GM13976 (cell line): ENCODE data around the gene ATP8A1.
A peak's percentile ranks its signal among the peaks of the same experiment; 100 is the strongest.
"Not testable (repeated sequence)": the region's sequence is repeated elsewhere in the genome, so short reads cannot be mapped to it uniquely, and the experiment has no call there.

Source experiments
- DNase-seq: peaks from one replicate; pipeline ENCODE4 v3.0.0; 2012; ENCODE audit warnings: low spot score
- in situ Hi-C: fragments of 300-500 bp; cut with MboI; formaldehyde crosslinking; loops from one replicate; pipeline ENCODE4 v1.12.0; 2022; ENCODE audit warnings: low sequenced_read_pairs, mixed read lengths, inconsistent platforms; ENCODE audit not compliant: unreplicated experiment
- TF ChIP-seq, protein P1 (sequence below): IDR thresholded peaks from 2 replicates; pipeline ENCODE4 v1.5.1; 2012; ENCODE audit warnings: borderline replicate concordance, mild to moderate bottlenecking; ENCODE audit not compliant: insufficient read depth; ENCODE audit errors: extremely low read depth, missing control alignments, control extremely low read depth

The ATP8A1 gene

DNA sequence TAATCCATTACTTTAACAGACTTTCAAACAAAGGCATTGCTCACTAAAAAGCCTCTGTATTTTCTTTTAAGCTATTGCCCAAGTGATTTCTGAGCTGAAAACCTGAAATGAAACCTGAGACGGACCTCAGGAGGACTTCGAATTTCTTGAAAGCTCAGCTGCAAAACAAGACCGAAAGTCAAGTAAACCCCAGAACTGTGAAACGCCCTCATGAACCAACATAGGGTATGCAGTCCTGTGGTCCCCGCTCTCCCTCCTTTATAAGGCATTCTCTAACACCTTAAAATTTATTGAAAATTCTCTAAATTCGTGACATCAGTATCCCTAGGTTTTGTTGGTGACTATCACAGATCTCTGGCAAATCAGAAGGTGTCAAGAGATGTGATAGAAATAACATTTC is 167.8 kb downstream of the ATP8A1 start:
- TF ChIP-seq, protein P1, sequence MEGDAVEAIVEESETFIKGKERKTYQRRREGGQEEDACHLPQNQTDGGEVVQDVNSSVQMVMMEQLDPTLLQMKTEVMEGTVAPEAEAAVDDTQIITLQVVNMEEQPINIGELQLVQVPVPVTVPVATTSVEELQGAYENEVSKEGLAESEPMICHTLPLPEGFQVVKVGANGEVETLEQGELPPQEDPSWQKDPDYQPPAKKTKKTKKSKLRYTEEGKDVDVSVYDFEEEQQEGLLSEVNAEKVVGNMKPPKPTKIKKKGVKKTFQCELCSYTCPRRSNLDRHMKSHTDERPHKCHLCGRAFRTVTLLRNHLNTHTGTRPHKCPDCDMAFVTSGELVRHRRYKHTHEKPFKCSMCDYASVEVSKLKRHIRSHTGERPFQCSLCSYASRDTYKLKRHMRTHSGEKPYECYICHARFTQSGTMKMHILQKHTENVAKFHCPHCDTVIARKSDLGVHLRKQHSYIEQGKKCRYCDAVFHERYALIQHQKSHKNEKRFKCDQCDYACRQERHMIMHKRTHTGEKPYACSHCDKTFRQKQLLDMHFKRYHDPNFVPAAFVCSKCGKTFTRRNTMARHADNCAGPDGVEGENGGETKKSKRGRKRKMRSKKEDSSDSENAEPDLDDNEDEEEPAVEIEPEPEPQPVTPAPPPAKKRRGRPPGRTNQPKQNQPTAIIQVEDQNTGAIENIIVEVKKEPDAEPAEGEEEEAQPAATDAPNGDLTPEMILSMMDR = no peak
- DNase-seq = peak; percentile 18
- in situ Hi-C loops = no loop called here

DNA sequence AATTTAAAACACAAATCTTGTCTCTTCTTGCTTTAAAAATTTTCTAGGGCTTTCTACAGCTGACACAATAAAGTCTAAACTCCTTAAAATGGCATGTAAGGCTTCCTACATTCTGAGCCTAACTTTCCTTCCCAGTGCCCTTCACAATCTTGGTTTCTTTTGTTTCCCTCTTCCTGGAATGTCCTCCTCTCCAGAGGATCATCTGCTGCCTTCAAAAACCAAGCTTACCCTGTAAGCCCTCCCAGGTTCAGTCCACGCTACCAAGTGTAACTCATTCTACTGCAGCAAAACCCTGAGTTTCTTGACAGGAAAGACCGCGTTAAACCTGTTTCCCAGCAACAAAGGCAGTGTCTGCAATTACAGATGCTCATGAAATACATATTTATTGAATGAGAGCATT is 168.4 kb downstream of the ATP8A1 start:
- TF ChIP-seq, protein P1 = no peak
- in situ Hi-C loops = no loop called here
- DNase-seq = no peak

DNA sequence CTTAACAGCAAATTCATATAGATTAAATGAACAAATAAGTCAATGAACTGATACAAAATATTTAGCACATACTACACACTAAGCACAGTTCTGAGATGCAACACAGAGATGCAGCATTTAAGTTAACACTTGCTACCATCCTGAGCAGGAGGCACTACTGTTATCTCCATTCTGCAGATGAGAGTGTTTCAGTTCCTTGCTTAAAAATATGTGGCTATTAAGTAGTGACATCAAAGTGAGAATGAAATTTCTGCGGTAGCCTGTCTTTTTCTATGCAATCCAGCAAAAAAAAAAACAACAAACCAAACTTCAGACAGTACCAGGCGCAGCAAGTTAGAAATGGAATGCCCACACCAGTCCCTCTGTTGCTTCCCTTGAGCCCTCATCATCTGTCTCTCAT is 168.8 kb downstream of the ATP8A1 start:
- in situ Hi-C loops = no loop called here
- peak; percentile 15 for DNase-seq
- TF ChIP-seq, protein P1 = no peak

DNA sequence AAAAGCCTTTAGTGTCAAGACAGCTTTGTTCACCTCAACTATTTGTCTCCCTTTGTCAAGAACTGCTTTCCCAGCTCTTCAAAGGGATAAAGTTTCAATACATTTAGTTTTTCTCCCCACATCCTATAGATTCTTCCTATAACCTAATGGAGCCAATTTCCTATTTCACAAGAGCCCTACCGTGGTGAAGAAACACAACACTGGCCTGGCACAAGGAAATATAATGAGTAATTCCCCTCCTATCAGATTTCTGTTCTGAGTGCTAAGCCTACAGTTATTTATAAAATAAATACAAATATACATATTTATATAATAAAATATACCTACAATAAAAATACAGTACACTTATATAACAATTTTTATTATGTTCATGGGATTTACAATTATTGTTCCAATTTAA is 169.7 kb downstream of the ATP8A1 start:
- in situ Hi-C loops = no loop called here
- TF ChIP-seq, protein P1 = no peak
- no peak for DNase-seq

DNA sequence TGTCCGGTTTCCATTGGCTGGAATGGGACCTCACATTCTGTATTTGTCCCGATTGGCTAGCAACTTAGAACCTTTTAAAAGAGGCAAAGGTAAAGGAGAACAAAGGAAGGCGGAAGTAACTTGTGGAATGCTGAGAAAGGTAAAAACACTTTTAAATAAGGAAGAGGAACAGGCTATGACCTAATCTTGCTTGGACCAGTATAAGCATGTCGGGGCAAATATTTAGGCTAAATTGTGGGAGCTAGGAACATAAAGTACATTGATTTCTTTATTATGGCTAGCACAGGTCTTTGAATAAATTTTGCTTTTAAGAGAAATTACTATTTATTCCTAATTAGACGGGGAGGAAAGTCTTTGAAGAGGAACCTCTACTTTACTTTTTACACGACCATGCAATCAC is 170.7 kb downstream of the ATP8A1 start:
- in situ Hi-C loops, DNase-seq: not testable (repeated sequence)

DNA sequence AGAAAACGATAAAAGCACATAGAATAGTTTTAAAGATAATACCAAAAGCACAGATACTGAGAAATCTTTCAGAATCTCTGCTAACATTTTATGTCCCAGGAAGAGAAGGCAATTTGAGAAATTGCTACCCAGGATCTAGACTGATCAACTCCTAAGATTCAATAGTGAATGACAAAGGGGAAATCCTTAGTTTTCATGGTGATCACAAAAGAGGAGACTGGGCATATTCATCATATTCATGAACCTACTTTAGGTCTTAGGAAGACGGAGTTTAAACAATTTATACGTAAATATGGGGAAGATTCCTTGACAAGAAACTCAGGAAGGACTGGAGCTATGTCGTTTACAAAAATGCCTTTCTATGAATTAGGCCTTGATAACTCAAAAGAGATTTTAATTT is 172.3 kb downstream of the ATP8A1 start:
- no peak for DNase-seq
- in situ Hi-C loops = no loop called here
- TF ChIP-seq, protein P1 = no peak

DNA sequence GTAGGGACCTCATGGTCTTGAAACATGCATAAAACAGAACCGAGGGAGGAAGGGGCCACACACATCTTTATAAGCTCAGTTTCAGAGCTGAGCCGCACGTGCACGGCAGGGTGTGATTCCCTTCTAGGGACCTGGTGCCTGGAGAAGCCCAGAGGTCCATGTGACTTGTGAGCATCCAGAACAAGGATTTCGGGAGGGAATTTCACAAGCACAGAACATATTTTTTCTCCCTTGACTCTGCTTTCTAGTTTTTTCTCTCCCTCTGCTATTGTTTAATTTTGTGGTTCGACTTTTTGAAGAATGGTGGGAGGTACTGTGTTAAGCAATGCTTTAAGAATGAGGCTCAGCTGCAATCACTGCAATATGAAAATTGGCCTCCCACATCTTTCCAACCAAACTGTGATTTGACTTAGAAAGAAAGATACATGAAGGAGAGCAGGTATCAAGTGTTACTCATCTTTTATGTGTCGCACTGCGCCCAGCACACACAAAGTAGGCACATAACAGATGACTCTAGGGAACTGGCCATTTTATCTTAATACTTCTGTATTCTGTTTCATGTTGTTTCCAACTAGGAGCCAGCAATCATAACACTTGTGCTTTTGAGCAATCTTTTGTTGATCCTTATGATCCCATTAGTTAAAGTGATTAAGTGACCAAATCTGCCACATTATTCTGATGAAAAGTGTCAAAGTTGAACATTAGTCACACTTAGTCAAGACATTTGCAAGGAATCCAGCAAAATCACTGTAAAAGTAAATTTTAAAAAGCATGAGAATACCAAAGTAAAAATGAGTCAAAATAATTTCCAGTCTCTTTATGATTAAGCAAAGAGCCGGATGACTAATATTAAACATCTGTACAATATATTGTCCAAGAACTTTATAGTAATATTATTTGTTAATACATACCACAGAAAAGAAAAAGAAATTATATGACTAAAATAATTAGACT is 173.2 kb downstream of the ATP8A1 start:
- in situ Hi-C loops = no loop called here

More for the DNA sequence above, 173.2 kb downstream of the ATP8A1 start:
- TF ChIP-seq, protein P1 = no peak
- DNase-seq = no peak
